Stomach (tissue), 9 donors: ENCODE results near the gene INSIG1. TPM values are rescaled to one million over a fixed set of nuclear protein-coding genes. Genes with fewer than 3 reads are reported as not detected.

Experiments used
- DNase-seq, 2 donors: peaks; one replicate each; pipeline versions ENCODE4 v3.0.0 to v3.0.0-alpha.2; 2013 to 2019
- H3K27ac ChIP-seq, 5 donors: fragments of 200-600 bp in 4 of 5; sonication (generic) in 4 of 5; one replicate each; pipeline ENCODE4 v1.5.1; 2013 to 2019; ENCODE audit warnings: mild to moderate bottlenecking in 1 of 5, moderate library complexity in 1 of 5
- H3K27me3 ChIP-seq, 3 donors: fragments of 200-600 bp; sonication (generic); one replicate each; pipeline ENCODE4 v1.5.1; 2017 to 2019; ENCODE audit warnings: mixed run types in 1 of 3
- H3K36me3 ChIP-seq, 4 donors: fragments of 200-600 bp; sonication (generic); 1 replicate in 3 of 4; 2 replicates in 1 of 4; pipeline ENCODE4 v1.5.1; 2016 to 2019
- H3K4me1 ChIP-seq, 4 donors: fragments of 200-600 bp; sonication (generic); one replicate each; pipeline ENCODE4 v1.5.1; 2016 to 2019
- H3K4me3 ChIP-seq, 4 donors: fragments of 200-600 bp; sonication (generic) in 3 of 4; one replicate each; pipeline ENCODE4 v1.5.1; 2016 to 2019; ENCODE audit warnings: mild to moderate bottlenecking in 1 of 4
- H3K9me3 ChIP-seq, 4 donors: fragments of 200-600 bp; sonication (generic); one replicate each; pipeline ENCODE4 v1.5.1; 2016 to 2019
- CTCF ChIP-seq, 7 experiments: fragments of 450-650 bp in 4 of 7; fragments of 200-600 bp in 3 of 7; sonication (generic) in 3 of 7; IDR thresholded peaks; one replicate each; pipeline ENCODE4 v1.5.1; 2016 to 2019; ENCODE audit warnings: antibody characterized with exemption in 7 of 7, control low read depth in 2 of 7, mild to moderate bottlenecking in 1 of 7
- EP300 ChIP-seq: sonication (generic); formaldehyde crosslinking; IDR thresholded peaks from one replicate; pipeline ENCODE4 v1.6.1; 2017; ENCODE audit warnings: antibody characterized with exemption
- POLR2A ChIP-seq, 4 donors: fragments of 450-650 bp; IDR thresholded peaks; one replicate each; pipeline ENCODE4 v1.6.1; 2016; ENCODE audit warnings: antibody characterized with exemption in 4 of 4, control low read depth in 2 of 4, mild to moderate bottlenecking in 1 of 4, moderate library complexity in 1 of 4
- POLR2AphosphoS5 ChIP-seq, 3 donors: sonication (generic); formaldehyde crosslinking; IDR thresholded peaks; one replicate each; pipeline ENCODE4 v1.6.1; 2016; ENCODE audit warnings: antibody characterized with exemption in 3 of 3
- WGBS, 5 donors: extraction: QIAGEN DNeasy Blood & Tissue Kit in 3 of 5; methylation state at CpG; one replicate each; pipeline versions ENCODE4 v1.1.5 to v1.1.7; 2013 to 2018; 5-methylcytosine and 5-hydroxymethylcytosine counted together
- intact Hi-C: fragments of 100-400 bp; cut with DNase I; formaldehyde crosslinking; loops from one replicate; pipeline ENCODE4 v1.15.1; 2023; ENCODE audit warnings: low total_unique reads
- polyA plus RNA-seq, 3 donors: library from polyadenylated mRNA; stranded (reverse); fragments of 200-250 nt; gene quantifications; one replicate each; pipeline ENCODE4 v1.2.3, GENCODE V29; 2013
- total RNA-seq, 5 donors: library from RNA; depleted of rRNA; stranded (reverse); fragments of >200 nt; gene quantifications; one replicate each; pipeline versions ENCODE4 v1.1.0 to v1.2.3, GENCODE V29; 2014 to 2016
- donor health status: healthy with polysubstance abuse.
- donor health status: Bipolar disorder and iron deficiency.
- donor health status: healthy.

The INSIG1 gene
- total and polyA plus RNA-seq, 8 donors = 9.9 to 65.2 (median 34.2) TPM

- H3K4me1 ChIP-seq = no peaks in the 10 kb centered on the region
- TF ChIP-seq POLR2A (IDR thresholded peaks at IDR 0.05) = no peak
- TF ChIP-seq POLR2AphosphoS5 (IDR thresholded peaks at IDR 0.05) = no peak
- TF ChIP-seq EP300 = no peak
- TF ChIP-seq CTCF (IDR thresholded peaks at IDR 0.05) = no peak
- no peak for DNase-seq
- 75 to 83% (median 80%) methylated on average over 12 to 13 of the region's 13 CpGs for WGBS, 5 donors
- H3K27ac ChIP-seq = no peak overlapping the region
- no peaks in the 10 kb centered on the region for H3K9me3 ChIP-seq
- H3K36me3 ChIP-seq = no peaks in the 10 kb centered on the region
- intact Hi-C loops = no loop called here
- H3K4me3 ChIP-seq = no peak overlapping the region
- peaks cover 0 to 37% (median 0%) of the 10 kb centered on the region in 3 donors for H3K27me3 ChIP-seq
Observed at GRCh38 chr7:155327590-155328320, 30.1 kb downstream of the INSIG1 start.

- Histone ChIP-seq H3K9me3 (no peaks in the 10 kb centered on the region), H3K36me3 (no peaks in the 10 kb centered on the region), H3K27ac (no peak overlapping the region), H3K4me1 (no peaks in the 10 kb centered on the region), H3K4me3 (no peak overlapping the region), H3K27me3 (peaks cover 0 to 40% (median 0%) of the 10 kb centered on the region in 3 donors)
- no peak for TF ChIP-seq POLR2A (IDR thresholded peaks at IDR 0.05)
- TF ChIP-seq CTCF (IDR thresholded peaks at IDR 0.05) = no peak
- TF ChIP-seq EP300 = no peak
- TF ChIP-seq POLR2AphosphoS5 (IDR thresholded peaks at IDR 0.05) = no peak
- WGBS, 5 donors = 0% methylated on average over 1 of the region's 5 CpGs; no CpG with 5 or more reads in 4 of the 5 donors
- no peak for DNase-seq
- intact Hi-C loops = no loop called here
Observed at GRCh38 chr7:155329225-155329624, 31.5 kb downstream of the INSIG1 start.

- intact Hi-C loops = no loop called here
- no peak for DNase-seq
- Histone ChIP-seq H3K27ac (no peak overlapping the region), H3K4me1 (no peaks in the 10 kb centered on the region), H3K9me3 (no peaks in the 10 kb centered on the region), H3K36me3 (no peaks in the 10 kb centered on the region), H3K27me3 (peaks cover 0 to 32% (median 2%) of the 10 kb centered on the region in 3 donors), H3K4me3 (no peak overlapping the region)
- no peak for TF ChIP-seq CTCF (IDR thresholded peaks at IDR 0.05)
- TF ChIP-seq POLR2AphosphoS5 (IDR thresholded peaks at IDR 0.05) = no peak
- no peak for TF ChIP-seq POLR2A (IDR thresholded peaks at IDR 0.05)
- TF ChIP-seq EP300 = no peak
- 63 to 76% (median 65%) methylated on average over 4 of the region's 4 CpGs for WGBS, 5 donors
Observed at GRCh38 chr7:155331396-155331795, 33.7 kb downstream of the INSIG1 start.

GRCh38 chr7:155333346-155334234 is 35.9 kb downstream of the INSIG1 start:
- H3K36me3 ChIP-seq = no peaks in the 10 kb centered on the region
- no peak overlapping the region for H3K27ac ChIP-seq
- WGBS, 5 donors = 70 to 77% (median 71%) methylated on average over 22 to 23 of the region's 23 CpGs
- H3K9me3 ChIP-seq = no peaks in the 10 kb centered on the region
- DNase-seq = no peak
- H3K4me3 ChIP-seq = no peak overlapping the region
- peaks cover 0 to 36% (median 8%) of the 10 kb centered on the region in 3 donors for H3K27me3 ChIP-seq
- TF ChIP-seq CTCF (IDR thresholded peaks at IDR 0.05) (no peak), POLR2A (IDR thresholded peaks at IDR 0.05) (no peak), EP300 (no peak), POLR2AphosphoS5 (IDR thresholded peaks at IDR 0.05) (no peak)
- intact Hi-C loops = no loop called here
- no peaks in the 10 kb centered on the region for H3K4me1 ChIP-seq
